Adipose tissue (tissue), 3 donors: ENCODE data around the gene TAF10. TPM values are rescaled to one million over a fixed set of nuclear protein-coding genes. Genes with fewer than 3 reads are reported as not detected.

Experiments
- H3K27ac ChIP-seq: one replicate; pipeline ENCODE4 v1.5.1; 2013; ENCODE audit warnings: low read depth, low read length
- WGBS, 3 donors: extraction: QIAGEN DNeasy Blood & Tissue Kit; methylation state at CpG; one replicate each; pipeline ENCODE4 v1.1.7; 2013; 5-methylcytosine and 5-hydroxymethylcytosine counted together
- polyA plus RNA-seq, 3 donors: library from polyadenylated mRNA; stranded (reverse); fragments of 200-250 nt; gene quantifications; one replicate each; pipeline ENCODE4 v1.2.3, GENCODE V29; 2013
- donor health status: healthy with polysubstance abuse.
- donor health status: Bipolar disorder and iron deficiency.
- donor health status: healthy.

TAF10 gene
- polyA plus RNA-seq, 3 donors, result 75.3 to 111 (median 106) TPM

GRCh38 chr11:6628526-6628925 is 16.5 kb upstream of the TAF10 start:
- no peak overlapping the region for H3K27ac ChIP-seq
- 94 to 97% (median 96%) methylated on average over 4 of the region's 4 CpGs for WGBS, 3 donors

GRCh38 chr11:6627762-6628241 is 15.8 kb upstream of the TAF10 start:
- H3K27ac ChIP-seq, result no peak overlapping the region
- WGBS, 3 donors, result 67 to 89% (median 76%) methylated on average over 2 of the region's 2 CpGs

GRCh38 chr11:6626971-6627761 is 15.2 kb upstream of the TAF10 start:
- WGBS, 3 donors, result 81 to 95% (median 90%) methylated on average over 19 of the region's 19 CpGs
- H3K27ac ChIP-seq, result no peak overlapping the region

GRCh38 chr11:6625832-6626420 is 13.9 kb upstream of the TAF10 start:
- WGBS, 3 donors, result 86 to 92% (median 87%) methylated on average over 17 of the region's 17 CpGs
- H3K27ac ChIP-seq, result no peak overlapping the region

GRCh38 chr11:6625156-6625831 is 13.3 kb upstream of the TAF10 start:
- WGBS, 3 donors, result 55 to 94% (median 94%) methylated on average over 12 of the region's 12 CpGs
- H3K27ac ChIP-seq, result no peak overlapping the region

GRCh38 chr11:6623391-6624363 is 11.7 kb upstream of the TAF10 start:
- no peak overlapping the region for H3K27ac ChIP-seq
- 88 to 89% (median 88%) methylated on average over 31 of the region's 31 CpGs for WGBS, 3 donors

- no peak overlapping the region for H3K27ac ChIP-seq
- WGBS, 3 donors, result 86 to 91% (median 87%) methylated on average over 24 of the region's 24 CpGs
Observed at GRCh38 chr11:6622261-6623171, 10.5 kb upstream of the TAF10 start.

GRCh38 chr11:6621711-6622211 is 9.7 kb upstream of the TAF10 start:
- H3K27ac ChIP-seq, result no peak overlapping the region
- 89 to 90% (median 90%) methylated on average over 16 of the region's 16 CpGs for WGBS, 3 donors

GRCh38 chr11:6620636-6621035 is 8.6 kb upstream of the TAF10 start:
- no peak overlapping the region for H3K27ac ChIP-seq
- WGBS, 3 donors, result 38 to 86% (median 75%) methylated on average over 1 of the region's 1 CpG

GRCh38 chr11:6619004-6619745 is 7.2 kb upstream of the TAF10 start, which contains the start of gene TPP1:
Gene TPP1, minus strand, starts transcription at chr11:6619422. Its CDS starts 22 bp downstream, at chr11:6619400.
- peak within 1 kb of the TSS; percentile 21 for H3K27ac ChIP-seq
- WGBS, 3 donors, result 0% methylated on average over 16 of the region's 16 CpGs

- 3 to 26% (median 4%) methylated on average over 15 of the region's 15 CpGs for WGBS, 3 donors
- peak overlapping the region; percentile 21 for H3K27ac ChIP-seq
Observed at GRCh38 chr11:6618117-6619003, 6.3 kb upstream of the TAF10 start.

- 48 to 88% (median 58%) methylated on average over 5 of the region's 5 CpGs for WGBS, 3 donors
- H3K27ac ChIP-seq, result no peak overlapping the region
Observed at GRCh38 chr11:6617315-6617781, 5.3 kb upstream of the TAF10 start.

- WGBS, 3 donors, result 85 to 90% (median 85%) methylated on average over 14 of the region's 14 CpGs
- H3K27ac ChIP-seq, result no peak overlapping the region
Observed at GRCh38 chr11:6616596-6617250, 4.7 kb upstream of the TAF10 start.

GRCh38 chr11:6615882-6616585 is 4.0 kb upstream of the TAF10 start:
- WGBS, 3 donors, result 94 to 95% (median 95%) methylated on average over 9 of the region's 9 CpGs
- no peak overlapping the region for H3K27ac ChIP-seq
